ENCODE measurements around the gene ANGEL1.

ANGEL1 gene

GRCh38 chr14:76776428-76777251, 36.0 kb downstream of the ANGEL1 start:
- ATAC-seq, result no peak
- TF ChIP-seq TCF4 (CRISPR knock-in tag; IDR thresholded peaks at IDR 0.05; ENCODE audit: borderline replicate concordance) (no peak), OSR1 (CRISPR knock-in tag; IDR thresholded peaks at IDR 0.05) (no peak), ZFP30 (CRISPR knock-in tag; IDR thresholded peaks at IDR 0.05) (no peak), CSRNP3 (CRISPR knock-in tag; IDR thresholded peaks at IDR 0.05) (no peak), ARNTL (CRISPR knock-in tag; IDR thresholded peaks at IDR 0.05; ENCODE audit: borderline replicate concordance, low read depth) (no peak), PPARA (CRISPR knock-in tag; IDR thresholded peaks at IDR 0.05; ENCODE audit: borderline replicate concordance) (no peak), ZNF8 (CRISPR knock-in tag; IDR thresholded peaks at IDR 0.05) (no peak), TSHZ2 (CRISPR knock-in tag; IDR thresholded peaks at IDR 0.05) (no peak), SNAI2 (CRISPR knock-in tag; IDR thresholded peaks at IDR 0.05) (no peak), POU6F1 (CRISPR knock-in tag; IDR thresholded peaks at IDR 0.05; ENCODE audit: borderline replicate concordance, low read depth) (no peak), RARB (CRISPR knock-in tag; IDR thresholded peaks at IDR 0.05) (no peak), ESRRG (CRISPR knock-in tag; IDR thresholded peaks at IDR 0.05) (no peak), ZNF70 (CRISPR knock-in tag; IDR thresholded peaks at IDR 0.05) (no peak), ZNF565 (CRISPR knock-in tag; conservative IDR thresholded peaks at IDR 0.05; ENCODE audit: low read depth) (no peak), ZC3H10 (CRISPR knock-in tag; IDR thresholded peaks at IDR 0.05) (no peak), GLIS3 (CRISPR knock-in tag; IDR thresholded peaks at IDR 0.05) (no peak), CSDC2 (CRISPR knock-in tag; IDR thresholded peaks at IDR 0.05) (no peak)
- TF ChIP-seq, protein P1, sequence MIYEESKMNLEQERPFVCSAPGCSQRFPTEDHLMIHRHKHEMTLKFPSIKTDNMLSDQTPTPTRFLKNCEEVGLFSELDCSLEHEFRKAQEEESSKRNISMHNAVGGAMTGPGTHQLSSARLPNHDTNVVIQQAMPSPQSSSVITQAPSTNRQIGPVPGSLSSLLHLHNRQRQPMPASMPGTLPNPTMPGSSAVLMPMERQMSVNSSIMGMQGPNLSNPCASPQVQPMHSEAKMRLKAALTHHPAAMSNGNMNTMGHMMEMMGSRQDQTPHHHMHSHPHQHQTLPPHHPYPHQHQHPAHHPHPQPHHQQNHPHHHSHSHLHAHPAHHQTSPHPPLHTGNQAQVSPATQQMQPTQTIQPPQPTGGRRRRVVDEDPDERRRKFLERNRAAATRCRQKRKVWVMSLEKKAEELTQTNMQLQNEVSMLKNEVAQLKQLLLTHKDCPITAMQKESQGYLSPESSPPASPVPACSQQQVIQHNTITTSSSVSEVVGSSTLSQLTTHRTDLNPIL (CRISPR knock-in tag; IDR thresholded peaks at IDR 0.05; ENCODE audit: low read depth), result no peak

GRCh38 chr14:76775695-76776427, 36.8 kb downstream of the ANGEL1 start:
- TF ChIP-seq ZNF70 (CRISPR knock-in tag; IDR thresholded peaks at IDR 0.05) (no peak), POU6F1 (CRISPR knock-in tag; IDR thresholded peaks at IDR 0.05; ENCODE audit: borderline replicate concordance, low read depth) (no peak), ESRRG (CRISPR knock-in tag; IDR thresholded peaks at IDR 0.05) (no peak), ZC3H10 (CRISPR knock-in tag; IDR thresholded peaks at IDR 0.05) (no peak), ZFP30 (CRISPR knock-in tag; IDR thresholded peaks at IDR 0.05) (no peak), CSRNP3 (CRISPR knock-in tag; IDR thresholded peaks at IDR 0.05) (no peak), BACH2 (CRISPR knock-in tag; IDR thresholded peaks at IDR 0.05; ENCODE audit: borderline replicate concordance) (no peak), OSR1 (CRISPR knock-in tag; IDR thresholded peaks at IDR 0.05) (no peak), ZNF565 (CRISPR knock-in tag; conservative IDR thresholded peaks at IDR 0.05; ENCODE audit: low read depth) (no peak), ZNF8 (CRISPR knock-in tag; IDR thresholded peaks at IDR 0.05) (no peak), TCF4 (CRISPR knock-in tag; IDR thresholded peaks at IDR 0.05; ENCODE audit: borderline replicate concordance) (no peak), ARNTL (CRISPR knock-in tag; IDR thresholded peaks at IDR 0.05; ENCODE audit: borderline replicate concordance, low read depth) (no peak)
- TF ChIP-seq, protein P1 (CRISPR knock-in tag; IDR thresholded peaks at IDR 0.05; ENCODE audit: low read depth), result no peak
- no peak for ATAC-seq

Measured in SK-N-SH treated with all-trans-retinoic acid at 6 μM for 48 hours (cell line).